K562 (cell line): ENCODE data around the gene MICALL2. TPM values are rescaled to one million over a fixed set of nuclear protein-coding genes. Genes with fewer than 3 reads are reported as not detected.

Experiments
- ATAC-seq: fragments of 200-7000 bp; cut with Tn5 transposase; 3 replicates; pipeline ENCODE4 v1.9.1; 2020; ENCODE audit warnings: moderate library complexity
- BruUV-seq: library from RNA; stranded (reverse); fragments of 400-500 nt; replicated peaks from 2 replicates; lab custom pipeline; 2021; lab: Mats Ljungman, UMichigan
- CTCF ChIA-PET: fragments of 300-600 bp; formaldehyde crosslinking; extraction: SDS; loops from one replicate; lab custom pipeline; 2021; ENCODE audit warnings: low intra/inter-chr PET ratio; lab: Yijun Ruan, JAX
- POLR2A ChIA-PET: fragments of 300-600, 350-650 bp; sonication (Branson Sonifier 250); formaldehyde crosslinking; extraction: SDS; loops from one replicate; lab custom pipeline; 2021; ENCODE audit warnings: antibody characterized with exemption, inconsistent platforms; lab: Yijun Ruan, JAX
- DNase-seq, 4 experiments: peaks; one replicate each; pipeline versions ENCODE4 v3.0.0 to v3.0.0-alpha.2; 2011 to 2018; ENCODE audit warnings: low spot score in 3 of 4, mixed read lengths in 3 of 4; ENCODE audit errors: extremely low read depth in 1 of 4
- FAIRE-seq: peaks from 2 replicates; lab custom pipeline; 2011; peaks lifted over from hg19 to GRCh38; lab: Jason Lieb, UNC
- H2AFZ ChIP-seq: 2 replicates; pipeline ENCODE4 v1.6.0; 2011; ENCODE audit warnings: low read depth, low read length, control low read depth, inconsistent platforms
- H3K27ac ChIP-seq: fragments of 200-600 bp; 3 replicates; pipeline ENCODE4 v1.8.0; 2011; ENCODE audit warnings: low read depth, mild to moderate bottlenecking, control low read depth, inconsistent platforms, low read length, moderate library complexity, mixed read lengths; ENCODE audit errors: extremely low read depth
- H3K27me3 ChIP-seq, 2 experiments: fragments of 300-600 bp in 1 of 2; 2 replicates in 1 of 2; 3 replicates in 1 of 2; pipeline versions ENCODE4 v1.6.0 to v1.8.0; 2011; ENCODE audit warnings: inconsistent platforms in 2 of 2, low read length in 2 of 2, mild to moderate bottlenecking in 1 of 2, mixed read lengths in 1 of 2, moderate library complexity in 1 of 2; ENCODE audit not compliant: control insufficient read depth in 2 of 2, insufficient read depth in 2 of 2
- H3K36me3 ChIP-seq: fragments of 300-600 bp; 3 replicates; pipeline ENCODE4 v1.8.0; 2011; ENCODE audit warnings: mild to moderate bottlenecking, low read length, inconsistent platforms; ENCODE audit not compliant: control insufficient read depth, insufficient read depth
- H3K4me1 ChIP-seq, 2 experiments: fragments of 200-600 bp in 1 of 2; replicated peaks in 1 of 2; 2 replicates in 1 of 2; 3 replicates in 1 of 2; pipeline versions ENCODE4 v1.5.1 to v1.8.0; 2011; ENCODE audit warnings: inconsistent platforms in 2 of 2, low read length in 2 of 2, mild to moderate bottlenecking in 1 of 2, mixed read lengths in 1 of 2, moderate library complexity in 1 of 2; ENCODE audit not compliant: control insufficient read depth in 2 of 2, insufficient read depth in 2 of 2
- H3K4me2 ChIP-seq: 2 replicates; pipeline ENCODE4 v1.6.1; 2011; ENCODE audit warnings: low read length, control low read depth, inconsistent platforms, mixed read lengths; ENCODE audit not compliant: insufficient read depth
- H3K4me3 ChIP-seq: fragments of 200-600 bp; sonication (generic), shearing (Covaris generic); 2 replicates; pipeline ENCODE4 v1.5.1; 2016; ENCODE audit warnings: control low read depth, inconsistent platforms
- H3K79me2 ChIP-seq: fragments of 200-600 bp; 3 replicates; pipeline ENCODE4 v1.8.0; 2011; ENCODE audit warnings: low read length, inconsistent platforms; ENCODE audit not compliant: control insufficient read depth, insufficient read depth
- H3K9ac ChIP-seq, 2 experiments: 2 replicates each; pipeline versions ENCODE4 v1.6.0 to v1.6.1; 2011; ENCODE audit warnings: low read depth in 2 of 2, low read length in 2 of 2, control low read depth in 1 of 2, inconsistent platforms in 1 of 2, mild to moderate bottlenecking in 1 of 2, mixed read lengths in 1 of 2; ENCODE audit not compliant: insufficient read depth in 1 of 2
- H3K9me1 ChIP-seq: one replicate; pipeline ENCODE4 v1.6.0; 2011; ENCODE audit warnings: inconsistent platforms, mild to moderate bottlenecking, low read length, moderate library complexity; ENCODE audit not compliant: control insufficient read depth, insufficient read depth
- H3K9me3 ChIP-seq: replicated peaks from 2 replicates; pipeline ENCODE4 v1.5.1; 2011; ENCODE audit warnings: low read depth, low read length, inconsistent platforms; ENCODE audit not compliant: control insufficient read depth, insufficient read depth
- H4K20me1 ChIP-seq: replicated peaks from 2 replicates; pipeline ENCODE4 v1.6.1; 2011; ENCODE audit warnings: low read length, inconsistent platforms, mixed read lengths; ENCODE audit not compliant: control insufficient read depth, insufficient read depth
- ELF1 ChIP-seq: fragments of 200-800 bp; sonication (Bioruptor generic); IDR thresholded peaks from 2 replicates; pipeline ENCODE4 v1.6.1; 2016; ENCODE audit warnings: missing genetic modification characterization, missing compliant biosample characterization
- JUNB ChIP-seq: fragments of 450-650 bp; formaldehyde crosslinking; conservative IDR thresholded peaks from 2 replicates; pipeline ENCODE4 v1.4.0; 2020; ENCODE audit warnings: mild to moderate bottlenecking
- MED1 ChIP-seq: sonication (generic); formaldehyde crosslinking; IDR thresholded peaks from 2 replicates; pipeline ENCODE4 v1.8.1; 2023; ENCODE audit warnings: missing genetic modification reagents, borderline replicate concordance
- SETDB1 ChIP-seq: IDR thresholded peaks from one replicate; pipeline ENCODE4 v1.6.1; 2012; ENCODE audit warnings: low read length, control low read depth, inconsistent platforms
- SMARCE1 ChIP-seq: fragments of 450-650 bp; IDR thresholded peaks from 2 replicates; pipeline ENCODE4 v1.7.1; 2016; ENCODE audit warnings: mild to moderate bottlenecking
- ZNF12 ChIP-seq: sonication (generic); formaldehyde crosslinking; IDR thresholded peaks from 2 replicates; pipeline ENCODE4 v1.4.0; 2020; ENCODE audit warnings: mild to moderate bottlenecking, missing genetic modification reagents
- WGBS: fragments of 100-300 bp; shearing (Covaris generic); methylation state at CpG from one replicate; pipeline ENCODE4 v1.1.6; 2016; ENCODE audit warnings: low coverage, mixed read lengths; ENCODE audit not compliant: insufficient coverage; ENCODE audit errors: missing lambda C conversion rate; 5-methylcytosine and 5-hydroxymethylcytosine counted together
- in situ Hi-C: fragments of 300-500 bp; cut with MboI; formaldehyde crosslinking; loops from 4 replicates; pipeline ENCODE4 v1.15.0; 2018; ENCODE audit warnings: inconsistent platforms, mixed read lengths
- intact Hi-C: fragments of 100-400 bp; cut with micrococcal nuclease; formaldehyde crosslinking; loops from 2 replicates; pipeline ENCODE4 v1.14.2; 2022
- polyA plus RNA-seq, 8 experiments: library from polyadenylated mRNA; depleted of rRNA in 4 of 8; stranded (reverse) in 5 of 8; unstranded in 3 of 8; fragments of >200 nt; fragmentation: Nextera tagmentation in 2 of 8; fragmentation: Illumina TruSeq in 1 of 8; extraction: Ambion mirVana in 2 of 8; extraction: Trizol in 1 of 8; gene quantifications; 2 replicates each; pipeline versions ENCODE4 v1.2.1 to v1.2.3, GENCODE V29; 2011 to 2014; ENCODE audit warnings: inconsistent platforms in 1 of 8, missing spikeins in 1 of 8
- total RNA-seq, 7 experiments: library from RNA; depleted of rRNA in 6 of 7; stranded (reverse); fragments of >200 nt in 6 of 7; fragmentation: Illumina TruSeq in 2 of 7; extraction: Trizol in 2 of 7; gene quantifications; 2 replicates each; pipeline versions ENCODE4 v1.2.1 to v1.2.3, GENCODE V29; 2011 to 2021; ENCODE audit warnings: low replicate concordance in 1 of 7
- TF ChIP-seq, protein P1 (sequence below): sonication (generic); formaldehyde crosslinking; IDR thresholded peaks from 2 replicates; pipeline ENCODE4 v1.8.1; 2022; ENCODE audit warnings: missing genetic modification reagents
- TF ChIP-seq, protein P2 (sequence below): IDR thresholded peaks from 3 replicates; pipeline ENCODE4 v1.6.1; 2011; ENCODE audit warnings: borderline replicate concordance, mild to moderate bottlenecking; ENCODE audit not compliant: insufficient read length, insufficient read depth

MICALL2 gene
- total and polyA plus RNA-seq, 9 of the 15 experiments (the other 6 are each of a cell fraction or from before 2014, with no cell fraction given): 1.8 to 103 (median 17.0) TPM

DNA sequence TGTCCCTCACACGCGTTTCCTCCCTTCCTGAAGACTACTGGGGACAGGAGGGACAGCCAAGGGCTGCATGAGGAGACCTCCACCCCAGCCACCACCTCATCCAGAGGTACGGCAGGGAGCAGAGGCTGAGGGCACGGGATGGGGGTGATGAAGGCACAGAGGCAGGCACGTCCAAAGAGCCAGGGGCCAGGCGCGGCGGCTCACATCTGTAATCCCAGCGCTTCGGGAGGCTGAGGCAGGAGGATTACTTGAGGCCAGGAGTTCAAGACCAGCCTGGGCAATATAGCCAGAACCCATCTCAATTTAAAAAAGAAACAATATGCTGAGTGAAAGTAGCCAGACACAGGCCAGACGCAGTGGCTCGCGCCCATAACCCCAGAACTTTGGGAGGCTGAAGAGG, 3.3 kb downstream of the MICALL2 start (continued):
- TF ChIP-seq, protein P1, sequence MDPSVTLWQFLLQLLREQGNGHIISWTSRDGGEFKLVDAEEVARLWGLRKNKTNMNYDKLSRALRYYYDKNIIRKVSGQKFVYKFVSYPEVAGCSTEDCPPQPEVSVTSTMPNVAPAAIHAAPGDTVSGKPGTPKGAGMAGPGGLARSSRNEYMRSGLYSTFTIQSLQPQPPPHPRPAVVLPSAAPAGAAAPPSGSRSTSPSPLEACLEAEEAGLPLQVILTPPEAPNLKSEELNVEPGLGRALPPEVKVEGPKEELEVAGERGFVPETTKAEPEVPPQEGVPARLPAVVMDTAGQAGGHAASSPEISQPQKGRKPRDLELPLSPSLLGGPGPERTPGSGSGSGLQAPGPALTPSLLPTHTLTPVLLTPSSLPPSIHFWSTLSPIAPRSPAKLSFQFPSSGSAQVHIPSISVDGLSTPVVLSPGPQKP (CRISPR knock-in tag): no peak

DNA sequence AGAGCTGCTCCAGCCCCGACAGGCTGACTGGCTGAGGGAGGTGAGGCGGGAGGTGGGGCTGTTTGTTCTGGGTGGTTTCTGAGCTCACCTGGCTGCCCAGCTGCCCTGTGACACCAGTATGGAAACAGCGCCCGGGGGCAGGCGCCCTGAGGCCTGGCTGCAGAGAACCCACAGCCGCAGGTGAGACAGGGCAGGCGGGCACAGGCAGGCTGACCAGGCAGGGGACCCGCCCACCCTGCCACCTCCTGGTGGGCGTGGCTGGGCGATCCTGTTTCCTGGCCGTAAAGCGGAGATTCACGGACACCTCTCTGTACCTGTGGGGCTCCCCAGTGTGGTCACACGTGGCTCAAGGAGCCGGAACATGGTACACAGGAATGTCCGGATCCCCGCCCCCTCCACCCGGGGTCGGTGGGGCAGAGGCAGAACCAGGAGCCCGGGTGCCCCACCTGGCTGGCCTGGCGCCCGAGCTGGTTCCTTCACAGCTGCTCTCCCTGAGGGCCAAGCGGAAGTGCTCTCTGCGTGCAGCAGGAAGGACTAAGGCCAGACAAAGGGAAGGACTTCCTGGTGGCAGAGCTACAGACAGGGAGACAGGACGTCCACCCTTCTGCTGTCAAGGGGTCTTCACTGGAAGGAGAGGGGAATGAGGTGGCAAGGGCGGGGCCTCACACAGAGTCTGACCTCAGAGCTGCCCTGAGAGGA, 3.9 kb downstream of the MICALL2 start:
- Histone ChIP-seq H3K9me1 (no peaks in the 10 kb centered on the region), H3K27me3 (no peaks in the 10 kb centered on the region), H2AFZ (no peak overlapping the region), H3K9me3 (no peaks in the 10 kb centered on the region), H3K9ac (peak overlapping the region in 1 of 2 experiments; percentile 86; a peak in 2 of 4 replicates), H3K4me2 (peak overlapping the region; percentile 10; the same call in 1 of the 2 replicates), H3K79me2 (peaks cover 93% of the 10 kb centered on the region), H3K27ac (no peak overlapping the region), H3K4me3 (no peak overlapping the region), H3K36me3 (peaks cover 47% of the 10 kb centered on the region; the same call in 1 of the 3 replicates), H3K4me1 (peaks cover 15 to 94% of the 10 kb centered on the region in 2 experiments; a peak in 4 of 5 replicates), H4K20me1 (peaks cover 11% of the 10 kb centered on the region; the same call in 1 of the 2 replicates)
- FAIRE-seq: no peak
- TF ChIP-seq MED1 (no peak), ZNF12 (CRISPR knock-in tag) (no peak), SETDB1 (no peak), SMARCE1 (no peak), JUNB (CRISPR knock-in tag) (no peak), ELF1 (no peak)
- TF ChIP-seq, protein P2, sequence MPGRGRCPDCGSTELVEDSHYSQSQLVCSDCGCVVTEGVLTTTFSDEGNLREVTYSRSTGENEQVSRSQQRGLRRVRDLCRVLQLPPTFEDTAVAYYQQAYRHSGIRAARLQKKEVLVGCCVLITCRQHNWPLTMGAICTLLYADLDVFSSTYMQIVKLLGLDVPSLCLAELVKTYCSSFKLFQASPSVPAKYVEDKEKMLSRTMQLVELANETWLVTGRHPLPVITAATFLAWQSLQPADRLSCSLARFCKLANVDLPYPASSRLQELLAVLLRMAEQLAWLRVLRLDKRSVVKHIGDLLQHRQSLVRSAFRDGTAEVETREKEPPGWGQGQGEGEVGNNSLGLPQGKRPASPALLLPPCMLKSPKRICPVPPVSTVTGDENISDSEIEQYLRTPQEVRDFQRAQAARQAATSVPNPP: no peak
- intact Hi-C loops (no loop called here), in situ Hi-C loops (no loop called here)
- ATAC-seq: no peak
- no TSS peak for BruUV-seq
- CTCF ChIA-PET: no interaction called here
- DNase-seq: no peak
- POLR2A ChIA-PET: interaction anchor here (0.8 kb wide), 1 partner anchor 42 kb away, joined by 3 read pairs; no protein-coding TSS in a partner anchor
- WGBS: 73% methylated on average over 9 of the region's 26 CpGs
